Measurements from ENCODE around the gene CCDC197. TPM values are rescaled to one million over a fixed set of nuclear protein-coding genes. Genes with fewer than 3 reads are reported as not detected.

CCDC197 gene
- total RNA-seq, 1 donor from 2014 or later, result not detected

- H3K4me3 ChIP-seq, result no peak overlapping the region
- no peak overlapping the region for H3K27ac ChIP-seq
- ATAC-seq (no peak), DNase-seq (no peak)
- H3K36me3 ChIP-seq, result no peaks in the 10 kb centered on the region
- TF ChIP-seq, protein P1, sequence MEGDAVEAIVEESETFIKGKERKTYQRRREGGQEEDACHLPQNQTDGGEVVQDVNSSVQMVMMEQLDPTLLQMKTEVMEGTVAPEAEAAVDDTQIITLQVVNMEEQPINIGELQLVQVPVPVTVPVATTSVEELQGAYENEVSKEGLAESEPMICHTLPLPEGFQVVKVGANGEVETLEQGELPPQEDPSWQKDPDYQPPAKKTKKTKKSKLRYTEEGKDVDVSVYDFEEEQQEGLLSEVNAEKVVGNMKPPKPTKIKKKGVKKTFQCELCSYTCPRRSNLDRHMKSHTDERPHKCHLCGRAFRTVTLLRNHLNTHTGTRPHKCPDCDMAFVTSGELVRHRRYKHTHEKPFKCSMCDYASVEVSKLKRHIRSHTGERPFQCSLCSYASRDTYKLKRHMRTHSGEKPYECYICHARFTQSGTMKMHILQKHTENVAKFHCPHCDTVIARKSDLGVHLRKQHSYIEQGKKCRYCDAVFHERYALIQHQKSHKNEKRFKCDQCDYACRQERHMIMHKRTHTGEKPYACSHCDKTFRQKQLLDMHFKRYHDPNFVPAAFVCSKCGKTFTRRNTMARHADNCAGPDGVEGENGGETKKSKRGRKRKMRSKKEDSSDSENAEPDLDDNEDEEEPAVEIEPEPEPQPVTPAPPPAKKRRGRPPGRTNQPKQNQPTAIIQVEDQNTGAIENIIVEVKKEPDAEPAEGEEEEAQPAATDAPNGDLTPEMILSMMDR (IDR thresholded peaks at IDR 0.05), result no peak
- intact Hi-C loops (cut with DNase I), result no loop called here
- no peaks in the 10 kb centered on the region for H3K4me1 ChIP-seq
- H3K27me3 ChIP-seq (ENCODE audit: low read depth), result no peaks in the 10 kb centered on the region
- no peaks in the 10 kb centered on the region for H3K9me3 ChIP-seq
These were observed 23.5 kb upstream of the CCDC197 start for GRCh38 chr14:93973607-93974006.

DNA sequence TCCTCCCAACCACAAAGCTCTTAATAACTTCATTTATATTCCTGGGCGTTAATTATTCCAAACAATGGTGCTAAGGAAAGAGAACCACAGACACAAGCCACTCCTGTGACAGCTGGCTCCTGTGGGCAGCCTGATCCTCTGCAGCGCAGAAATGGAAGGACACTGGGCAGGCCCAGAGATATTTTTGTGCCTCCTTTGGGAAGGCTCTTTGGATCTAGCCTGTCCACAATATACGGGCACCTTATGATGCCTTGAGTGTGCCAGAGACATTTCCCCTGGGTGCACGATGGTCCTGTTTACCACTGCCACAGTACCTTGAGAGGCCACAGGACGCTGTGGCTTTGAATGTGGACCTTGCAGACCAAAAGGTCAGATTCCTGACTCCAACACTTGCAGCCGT, 22.8 kb upstream of the CCDC197 start:
- H3K9me3 ChIP-seq, result no peaks in the 10 kb centered on the region
- H3K36me3 ChIP-seq, result no peaks in the 10 kb centered on the region
- no peaks in the 10 kb centered on the region for H3K4me1 ChIP-seq
- ATAC-seq (no peak), DNase-seq (no peak)
- H3K4me3 ChIP-seq, result no peak overlapping the region
- H3K27me3 ChIP-seq (ENCODE audit: low read depth), result no peaks in the 10 kb centered on the region
- no peak overlapping the region for H3K27ac ChIP-seq
- TF ChIP-seq, protein P1 (IDR thresholded peaks at IDR 0.05), result no peak
- intact Hi-C loops (cut with DNase I), result no loop called here

DNA sequence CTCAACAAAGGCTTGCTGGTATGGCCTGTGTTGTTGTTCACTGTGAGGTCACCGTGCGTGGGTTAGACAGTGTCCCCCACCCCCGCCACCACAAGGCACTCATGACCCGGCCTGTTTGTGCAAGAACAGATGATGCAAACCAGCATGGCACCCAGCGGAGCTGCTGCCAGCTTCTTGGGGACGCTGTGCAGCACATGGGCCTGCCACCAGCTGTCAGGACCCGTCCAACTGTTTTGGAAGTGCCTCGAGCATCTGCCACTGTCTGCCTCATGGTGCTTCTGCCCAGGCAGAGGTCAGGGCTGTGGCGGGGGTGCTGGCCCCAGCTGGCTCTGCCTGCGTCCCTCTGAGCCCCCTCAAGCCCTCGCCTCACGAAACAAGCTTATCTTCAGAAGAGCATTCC, 22.3 kb upstream of the CCDC197 start:
- no peaks in the 10 kb centered on the region for H3K36me3 ChIP-seq
- H3K27ac ChIP-seq, result no peak overlapping the region
- no peak overlapping the region for H3K4me3 ChIP-seq
- TF ChIP-seq, protein P1 (IDR thresholded peaks at IDR 0.05), result no peak
- H3K4me1 ChIP-seq, result no peaks in the 10 kb centered on the region
- intact Hi-C loops (cut with DNase I), result no loop called here
- no peaks in the 10 kb centered on the region for H3K27me3 ChIP-seq (ENCODE audit: low read depth)
- peak in 1 of 2 donors; percentile 13 for ATAC-seq
- DNase-seq, result no peak
- no peaks in the 10 kb centered on the region for H3K9me3 ChIP-seq

DNA sequence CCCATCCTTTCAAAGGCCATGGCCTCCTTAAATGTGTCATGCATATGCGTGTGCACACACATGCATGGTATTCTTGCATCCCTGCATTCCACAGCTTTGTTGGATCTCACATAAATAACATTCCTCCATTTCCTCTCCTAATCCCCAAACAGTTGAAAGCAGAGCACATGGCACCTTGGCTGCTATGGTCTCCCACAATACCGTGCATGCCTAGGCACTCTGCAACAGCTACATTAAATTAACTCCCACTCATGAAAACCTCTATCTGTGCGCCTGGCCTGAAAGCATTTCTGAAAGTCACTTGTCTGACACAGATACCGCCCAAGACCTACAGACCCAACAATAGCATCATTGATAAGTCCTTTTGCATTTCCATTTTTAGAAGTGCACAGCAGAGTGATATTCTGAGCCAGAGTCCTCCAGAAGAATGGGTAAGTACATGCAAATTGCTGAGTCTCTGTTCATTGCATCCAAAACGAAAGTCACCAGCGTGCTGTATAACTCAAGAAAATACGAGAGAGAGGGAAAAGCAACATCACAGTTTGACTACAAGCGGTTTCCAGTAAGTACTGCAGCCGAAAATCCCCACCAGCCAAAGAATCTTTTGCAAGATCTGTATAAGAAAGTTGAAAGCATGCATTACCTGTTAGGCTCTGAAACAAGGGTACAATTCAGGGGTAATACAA, 21.2 kb upstream of the CCDC197 start:
- no peaks in the 10 kb centered on the region for H3K27me3 ChIP-seq (ENCODE audit: low read depth)
- no peak overlapping the region for H3K27ac ChIP-seq
- intact Hi-C loops (cut with DNase I), result no loop called here
- no peaks in the 10 kb centered on the region for H3K36me3 ChIP-seq
- no peaks in the 10 kb centered on the region for H3K4me1 ChIP-seq
- H3K9me3 ChIP-seq, result no peaks in the 10 kb centered on the region
- DNase-seq, result no peak
- TF ChIP-seq, protein P1 (IDR thresholded peaks at IDR 0.05), result no peak
- peak overlapping the region; percentile 8 for H3K4me3 ChIP-seq
- no peak for ATAC-seq

DNA sequence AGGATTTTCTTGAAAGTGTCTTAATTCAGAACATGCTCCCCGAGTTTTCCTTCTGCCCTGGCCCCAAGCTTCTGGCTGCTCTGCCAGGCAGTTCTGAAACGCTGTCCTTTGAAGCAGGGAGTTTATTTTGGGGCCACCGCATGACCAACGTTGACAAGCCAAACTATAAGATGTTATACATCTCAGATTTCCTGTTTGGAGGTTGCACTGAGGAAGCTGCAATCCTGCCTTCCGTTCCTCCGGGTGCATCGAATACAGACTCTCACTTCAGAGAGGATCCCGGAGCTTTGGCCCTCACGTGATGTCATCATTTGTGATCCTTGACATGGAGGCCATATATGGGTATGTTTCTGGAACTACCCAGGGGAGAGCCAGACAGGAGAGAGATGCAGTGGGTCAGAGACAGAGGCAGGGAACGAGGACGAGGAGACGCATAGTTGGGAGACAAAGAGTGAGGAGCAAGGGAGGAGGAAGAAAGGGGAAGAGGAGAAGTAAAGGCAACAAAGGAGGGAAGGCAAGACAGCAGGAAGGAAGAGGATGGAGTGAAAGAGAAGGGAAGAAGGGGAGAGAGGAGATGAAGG, 20.5 kb upstream of the CCDC197 start, which contains the start of gene ASB2:
Gene ASB2 (minus strand): TSS at position 94 of the 581 bp plus-strand sequence. CDS start 12,031 bp downstream, outside the sequence.
- ATAC-seq, result no peak
- peak within 1 kb of the TSS; percentile 8 for H3K4me3 ChIP-seq
- no peaks in the 10 kb centered on the region for H3K9me3 ChIP-seq
- no peaks in the 10 kb centered on the region for H3K4me1 ChIP-seq
- no peaks in the 10 kb centered on the region for H3K27me3 ChIP-seq (ENCODE audit: low read depth)
- no peak for DNase-seq
- TF ChIP-seq, protein P1 (IDR thresholded peaks at IDR 0.05), result no peak
- intact Hi-C loops (cut with DNase I), result no loop called here
- H3K36me3 ChIP-seq, result no peaks in the 10 kb centered on the region
- no peak within 1 kb of the TSS for H3K27ac ChIP-seq

All from lower lobe of right lung (tissue), 2 donors.